GM23338 (cell line): ENCODE measurements around the gene TRPM3. TPM values are rescaled to one million over a fixed set of nuclear protein-coding genes. Genes with fewer than 3 reads are reported as not detected.

Source experiments
- ATAC-seq: fragments of 200-7000 bp; cut with Tn5 transposase; 3 replicates; pipeline ENCODE4 v1.9.1; 2020
- DNase-seq: peaks from one replicate; pipeline ENCODE4 v3.0.0-alpha.2; 2015; ENCODE audit warnings: low spot score
- H2AFZ ChIP-seq: fragments of 200-600 bp; sonication (generic); 2 replicates; pipeline ENCODE4 v1.8.0; 2016; ENCODE audit warnings: antibody characterized with exemption, mild to moderate bottlenecking, moderate library complexity
- H3F3A ChIP-seq: fragments of 200-600 bp; sonication (generic); replicated peaks from 2 replicates; pipeline ENCODE4 v1.8.0; 2017; ENCODE audit warnings: antibody characterized with exemption, mixed run types, low read depth
- H3K27ac ChIP-seq: fragments of 200-600 bp; sonication (generic); 2 replicates; pipeline ENCODE4 v1.6.1; 2016; ENCODE audit warnings: low read depth
- H3K27me3 ChIP-seq: fragments of 200-600 bp; sonication (generic); 2 replicates; pipeline ENCODE4 v1.8.0; 2016; ENCODE audit warnings: mild to moderate bottlenecking, mixed run types, moderate library complexity; ENCODE audit not compliant: insufficient read depth
- H3K36me3 ChIP-seq: fragments of 200-600 bp; sonication (generic); 2 replicates; pipeline ENCODE4 v1.8.0; 2016; ENCODE audit warnings: mild to moderate bottlenecking; ENCODE audit not compliant: insufficient read depth
- H3K4me1 ChIP-seq: fragments of 200-600 bp; sonication (generic); 2 replicates; pipeline ENCODE4 v1.8.0; 2016; ENCODE audit warnings: mild to moderate bottlenecking, moderate library complexity; ENCODE audit not compliant: insufficient read depth
- H3K4me2 ChIP-seq: fragments of 200-600 bp; sonication (generic); 2 replicates; pipeline ENCODE4 v1.7.1; 2017; ENCODE audit warnings: mixed run types
- H3K4me3 ChIP-seq: fragments of 200-600 bp; sonication (generic); 2 replicates; pipeline ENCODE4 v1.6.1; 2016; ENCODE audit warnings: mixed run types
- H3K79me2 ChIP-seq: fragments of 200-600 bp; sonication (generic); replicated peaks from 2 replicates; pipeline ENCODE4 v1.8.0; 2017; ENCODE audit warnings: mild to moderate bottlenecking; ENCODE audit not compliant: insufficient read depth
- H3K9me2 ChIP-seq: fragments of 200-600 bp; sonication (generic); 2 replicates; pipeline ENCODE4 v1.8.0; 2017; ENCODE audit not compliant: insufficient read depth
- H4K20me1 ChIP-seq: fragments of 200-600 bp; sonication (generic); replicated peaks from 2 replicates; pipeline ENCODE4 v1.8.0; 2017; ENCODE audit warnings: mild to moderate bottlenecking; ENCODE audit not compliant: insufficient read depth
- H3K27ac Mint-ChIP-seq: 2 replicates; pipeline ENCODE4 v1.8.0; 2020; ENCODE audit warnings: inconsistent platforms, mild to moderate bottlenecking, moderate library complexity, mixed read lengths
- H3K27me3 Mint-ChIP-seq: 3 replicates; pipeline ENCODE4 v1.8.0; 2022; ENCODE audit warnings: low read depth, mild to moderate bottlenecking, moderate library complexity, mixed read lengths, inconsistent platforms; ENCODE audit not compliant: insufficient read depth, poor library complexity
- H3K36me3 Mint-ChIP-seq: 3 replicates; pipeline ENCODE4 v1.8.0; 2021; ENCODE audit warnings: low read depth, mild to moderate bottlenecking, inconsistent platforms, moderate library complexity, mixed read lengths
- H3K4me1 Mint-ChIP-seq: 3 replicates; pipeline ENCODE4 v1.8.0; 2020; ENCODE audit warnings: mild to moderate bottlenecking, inconsistent platforms, mixed read lengths
- H3K4me3 Mint-ChIP-seq: 3 replicates; pipeline ENCODE4 v1.8.0; 2021; ENCODE audit warnings: moderate library complexity, mild to moderate bottlenecking, inconsistent platforms, mixed read lengths
- H3K9me3 Mint-ChIP-seq: 3 replicates; pipeline ENCODE4 v1.8.0; 2020; ENCODE audit warnings: moderate library complexity, mild to moderate bottlenecking, inconsistent platforms, mixed read lengths
- CREB1 ChIP-seq: fragments of 250-450 bp; sonication (Bioruptor Pico); IDR thresholded peaks from 2 replicates; pipeline ENCODE4 v1.5.0; 2020; ENCODE audit warnings: low read depth, mild to moderate bottlenecking, moderate library complexity
- CTCF ChIP-seq, 2 experiments: fragments of 200-600 bp in 1 of 2; sonication (generic) in 1 of 2; conservative IDR thresholded peaks; 2 replicates each; pipeline versions ENCODE4 v1.5.1 to v1.6.1; 2016 to 2017; ENCODE audit warnings: antibody characterized with exemption in 2 of 2, low read depth in 2 of 2, mild to moderate bottlenecking in 2 of 2, moderate library complexity in 1 of 2
- EZH2 ChIP-seq: fragments of 200-600 bp; sonication (generic); IDR thresholded peaks from one replicate; pipeline ENCODE4 v1.8.0; 2017; ENCODE audit warnings: antibody characterized with exemption, mild to moderate bottlenecking, low read depth; ENCODE audit not compliant: unreplicated experiment
- JUNB ChIP-seq: IDR thresholded peaks from one replicate; pipeline ENCODE4 v1.6.1; 2016; ENCODE audit warnings: antibody characterized with exemption; ENCODE audit not compliant: unreplicated experiment
- NANOG ChIP-seq: IDR thresholded peaks from 2 replicates; pipeline ENCODE4 v1.6.1; 2016; ENCODE audit warnings: antibody characterized with exemption, borderline replicate concordance
- POLR2AphosphoS5 ChIP-seq: IDR thresholded peaks from 2 replicates; pipeline ENCODE4 v1.6.1; 2016; ENCODE audit warnings: antibody characterized with exemption, low read depth
- ZNF331 ChIP-seq: fragments of 250-450 bp; sonication (Bioruptor Pico); IDR thresholded peaks from 2 replicates; pipeline ENCODE4 v1.5.0; 2020; ENCODE audit warnings: low read depth, mild to moderate bottlenecking, moderate library complexity
- ZNF462 ChIP-seq: fragments of 250-450 bp; sonication (Bioruptor Pico); IDR thresholded peaks from 2 replicates; pipeline ENCODE4 v1.5.0; 2020; ENCODE audit warnings: mild to moderate bottlenecking, moderate library complexity
- polyA plus RNA-seq: library from polyadenylated mRNA; unstranded; fragments of >200 nt; fragmentation: Nextera tagmentation; extraction: Ambion mirVana; gene quantifications from 2 replicates; pipeline ENCODE4 v1.2.1, GENCODE V29; 2016
- total RNA-seq: library from RNA; depleted of rRNA; stranded (reverse); fragments of >200 nt; shearing (Covaris generic); gene quantifications from 2 replicates; pipeline ENCODE4 v1.2.3, GENCODE V29; 2014

The TRPM3 gene
- total and polyA plus RNA-seq, 2 experiments from 2014 or later = 2.8 to 8.2 TPM

DNA sequence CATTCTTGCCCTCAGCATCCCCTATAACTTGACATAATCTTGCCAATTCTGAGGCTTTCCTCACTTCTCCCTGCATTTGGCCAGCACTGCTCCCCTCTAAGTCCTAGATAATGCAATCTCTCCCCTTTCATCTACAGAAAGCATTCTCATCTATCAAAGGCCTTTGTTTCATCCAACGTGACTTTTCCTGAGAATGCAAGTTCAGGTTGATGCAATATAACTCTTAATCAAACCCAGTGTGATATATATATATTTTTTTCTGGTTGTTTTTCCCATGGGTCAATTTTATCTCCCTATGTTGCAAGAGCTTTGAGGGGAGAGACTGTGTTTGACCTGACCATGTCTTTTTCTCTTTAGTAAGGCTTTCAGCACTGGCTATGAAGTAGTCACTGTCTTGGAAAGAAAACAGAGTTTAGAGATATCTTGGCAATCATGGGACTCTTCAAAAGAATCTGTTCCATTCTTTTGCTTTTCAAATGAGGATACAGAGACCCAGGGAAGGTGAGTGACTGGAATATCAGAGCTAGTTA, 268.6 kb downstream of the TRPM3 start (continued):
- TF ChIP-seq ZNF462 (CRISPR knock-in tag) = no peak

DNA sequence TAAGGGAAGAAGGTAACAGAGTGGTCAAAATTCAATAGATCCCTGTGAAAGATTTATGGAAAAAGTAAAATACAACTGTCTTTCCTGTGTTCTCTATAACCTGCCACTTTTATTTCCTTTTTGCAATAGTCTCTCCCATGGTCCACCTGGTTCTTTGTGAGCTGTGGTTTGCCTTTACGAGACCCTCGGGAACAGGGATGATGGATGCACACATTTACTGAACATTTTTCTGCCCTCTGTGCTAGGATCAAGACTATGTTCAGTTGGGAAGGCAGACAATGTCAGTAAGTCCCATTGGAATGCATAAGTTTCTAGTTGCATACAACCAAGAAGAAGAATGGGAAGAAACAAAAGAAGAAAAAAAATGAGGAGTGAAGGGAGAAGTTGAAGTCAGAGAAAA, 281.2 kb downstream of the TRPM3 start:
- H3K27ac Mint-ChIP-seq = no peak overlapping the region
- Histone ChIP-seq H3K79me2 (no peaks in the 10 kb centered on the region), H4K20me1 (no peaks in the 10 kb centered on the region), H2AFZ (no peak overlapping the region), H3K36me3 (no peaks in the 10 kb centered on the region), H3K9me2 (0 out of 2 replicates have a peak, but pooled peaks cover 3% of the 10 kb centered on the region), H3K4me1 (no peaks in the 10 kb centered on the region), H3K27ac (no peak overlapping the region), H3K27me3 (no peaks in the 10 kb centered on the region), H3F3A (no peaks in the 10 kb centered on the region), H3K4me3 (no peak overlapping the region), H3K4me2 (no peak overlapping the region)
- H3K4me1 Mint-ChIP-seq = no peaks in the 10 kb centered on the region
- H3K27me3 Mint-ChIP-seq = no peaks in the 10 kb centered on the region
- H3K36me3 Mint-ChIP-seq = no peaks in the 10 kb centered on the region
- no peak overlapping the region for H3K4me3 Mint-ChIP-seq
- no peaks in the 10 kb centered on the region for H3K9me3 Mint-ChIP-seq
- no peak for ATAC-seq
- no peak for DNase-seq
- TF ChIP-seq POLR2AphosphoS5 (no peak), CREB1 (no peak), ZNF331 (no peak), JUNB (no peak), CTCF (conservative IDR thresholded peaks at IDR 0.05; ENCODE audit: low read depth in 2 of 2) (no peak), ZNF462 (CRISPR knock-in tag) (no peak), NANOG (no peak), EZH2 (no peak)
